IMR-90 (cell line): ENCODE results near the gene CACNA1I. TPM values are rescaled to one million over a fixed set of nuclear protein-coding genes. Genes with fewer than 3 reads are reported as not detected.

Experiments
- ATAC-seq: fragments of 200-7000 bp; cut with Tn5 transposase; 2 replicates; pipeline ENCODE4 v1.9.1; 2020; ENCODE audit warnings: low read depth, mild to moderate bottlenecking, moderate library complexity
- BruUV-seq: library from RNA; stranded (reverse); fragments of 400-500 nt; replicated peaks from 2 replicates; lab custom pipeline; 2021; lab: Mats Ljungman, UMichigan
- CTCF ChIA-PET: fragments of 300-600 bp; formaldehyde crosslinking; extraction: SDS; loops from one replicate; lab custom pipeline; 2021; ENCODE audit warnings: antibody characterized with exemption; lab: Yijun Ruan, JAX
- POLR2A ChIA-PET: fragments of 300-600 bp; sonication (Branson Sonifier 250); formaldehyde crosslinking; loops from one replicate; lab custom pipeline; 2022; ENCODE audit warnings: antibody characterized with exemption; ENCODE audit not compliant: unreplicated experiment; lab: Charles Lee
- DNase-seq: peaks from one replicate; pipeline ENCODE4 v3.0.0; 2013
- H2AFZ ChIP-seq: replicated peaks from 2 replicates; pipeline ENCODE3; 2013; ENCODE audit warnings: low read length, mild to moderate bottlenecking; ENCODE audit not compliant: poor library complexity
- H2AK5ac ChIP-seq: 2 replicates; pipeline ENCODE4 v1.6.1; 2013; ENCODE audit warnings: low read depth, low read length, inconsistent platforms
- H2AK9ac ChIP-seq: replicated peaks from 2 replicates; pipeline ENCODE3; 2013; ENCODE audit warnings: mild to moderate bottlenecking, low read depth, low read length, moderate library complexity; ENCODE audit not compliant: poor library complexity
- H2BK120ac ChIP-seq: 2 replicates; pipeline ENCODE4 v1.6.1; 2013; ENCODE audit warnings: low read depth, low read length, inconsistent platforms
- H2BK15ac ChIP-seq: 3 replicates; pipeline ENCODE4 v1.6.1; 2013; ENCODE audit warnings: low read depth, low read length, inconsistent platforms
- H2BK20ac ChIP-seq: 2 replicates; pipeline ENCODE4 v1.6.1; 2013; ENCODE audit warnings: low read depth, mild to moderate bottlenecking, inconsistent platforms, low read length, moderate library complexity
- H2BK5ac ChIP-seq: 2 replicates; pipeline ENCODE4 v1.6.1; 2013; ENCODE audit warnings: mild to moderate bottlenecking, low read depth, low read length, inconsistent platforms; ENCODE audit not compliant: poor library complexity, severe bottlenecking
- H3K14ac ChIP-seq: replicated peaks from 2 replicates; pipeline ENCODE4 v1.6.1; 2013; ENCODE audit warnings: low read depth, low read length, inconsistent platforms
- H3K18ac ChIP-seq: 2 replicates; pipeline ENCODE4 v1.6.1; 2013; ENCODE audit warnings: low read depth, low read length, control low read depth
- H3K23ac ChIP-seq: 2 replicates; pipeline ENCODE4 v1.6.1; 2013; ENCODE audit warnings: low read depth, low read length, inconsistent platforms
- H3K27ac ChIP-seq: 2 replicates; pipeline ENCODE4 v1.5.1; 2013; ENCODE audit warnings: mild to moderate bottlenecking, control low read depth, low read length; ENCODE audit not compliant: insufficient read depth
- H3K27me3 ChIP-seq: 2 replicates; pipeline ENCODE4 v1.6.1; 2013; ENCODE audit warnings: low read length; ENCODE audit not compliant: control insufficient read depth, insufficient read depth
- H3K36me3 ChIP-seq: 2 replicates; pipeline ENCODE4 v1.6.1; 2013; ENCODE audit warnings: low read length, mixed read lengths; ENCODE audit not compliant: control insufficient read depth, insufficient read depth
- H3K4ac ChIP-seq: 2 replicates; pipeline ENCODE4 v1.6.1; 2013; ENCODE audit warnings: low read depth, low read length, inconsistent platforms
- H3K4me1 ChIP-seq: 2 replicates; pipeline ENCODE4 v1.6.1; 2013; ENCODE audit warnings: low read length, mixed read lengths; ENCODE audit not compliant: control insufficient read depth, insufficient read depth
- H3K4me2 ChIP-seq: 2 replicates; pipeline ENCODE4 v1.6.1; 2013; ENCODE audit warnings: low read depth, mild to moderate bottlenecking, control low read depth, low read length, moderate library complexity
- H3K4me3 ChIP-seq: 2 replicates; pipeline ENCODE4 v1.5.1; 2013; ENCODE audit warnings: low read depth, mild to moderate bottlenecking, control low read depth, low read length, moderate library complexity; ENCODE audit not compliant: insufficient read depth
- H3K56ac ChIP-seq: 2 replicates; pipeline ENCODE4 v1.6.1; 2013; ENCODE audit warnings: low read length, inconsistent platforms; ENCODE audit not compliant: insufficient read depth; ENCODE audit errors: extremely low read depth
- H3K79me1 ChIP-seq, 2 experiments: 2 replicates each; pipeline ENCODE4 v1.6.1; 2013; ENCODE audit warnings: low read length in 2 of 2, inconsistent platforms in 1 of 2, low read depth in 1 of 2
- H3K9ac ChIP-seq: 2 replicates; pipeline ENCODE4 v1.6.1; 2013; ENCODE audit warnings: low read depth, low read length, control low read depth
- H3K9me1 ChIP-seq: 2 replicates; pipeline ENCODE4 v1.6.1; 2013; ENCODE audit warnings: low read length, inconsistent platforms; ENCODE audit not compliant: insufficient read depth
- H3K9me3 ChIP-seq: 2 replicates; pipeline ENCODE4 v1.6.1; 2013; ENCODE audit warnings: low read length; ENCODE audit not compliant: control insufficient read depth, insufficient read depth
- H4K20me1 ChIP-seq: 2 replicates; pipeline ENCODE4 v1.6.1; 2013; ENCODE audit warnings: low read length, inconsistent platforms; ENCODE audit not compliant: insufficient read depth
- H4K5ac ChIP-seq: 2 replicates; pipeline ENCODE4 v1.6.1; 2013; ENCODE audit warnings: mild to moderate bottlenecking, low read depth, low read length, control low read depth
- H4K8ac ChIP-seq, 2 experiments: 2 replicates each; pipeline ENCODE4 v1.6.1; 2013; ENCODE audit warnings: low read depth in 2 of 2, low read length in 2 of 2, control low read depth in 1 of 2, inconsistent platforms in 1 of 2
- H4K91ac ChIP-seq: 2 replicates; pipeline ENCODE4 v1.6.1; 2013; ENCODE audit warnings: low read depth, low read length, inconsistent platforms; ENCODE audit not compliant: insufficient read depth
- CHD1 ChIP-seq: IDR thresholded peaks from 2 replicates; pipeline ENCODE4 v1.6.1; 2012; ENCODE audit warnings: low read depth, low read length, improper control_type of control experiment
- MAFK ChIP-seq: IDR thresholded peaks from 2 replicates; pipeline ENCODE4 v1.6.1; 2012; ENCODE audit warnings: low read depth, low read length, improper control_type of control experiment
- MAZ ChIP-seq: IDR thresholded peaks from 2 replicates; pipeline ENCODE4 v1.6.1; 2012; ENCODE audit warnings: low read depth, mild to moderate bottlenecking, low read length, improper control_type of control experiment, moderate library complexity, borderline replicate concordance
- NFE2L2 ChIP-seq: fragments of 150-350 bp; IDR thresholded peaks from 2 replicates; pipeline ENCODE4 v1.6.1; 2016; ENCODE audit warnings: low read depth, mild to moderate bottlenecking, low read length
- RCOR1 ChIP-seq: IDR thresholded peaks from 2 replicates; pipeline ENCODE4 v1.6.1; 2012; ENCODE audit warnings: mild to moderate bottlenecking, low read length, improper control_type of control experiment; ENCODE audit not compliant: insufficient replicate concordance
- WGBS, 2 experiments: methylation state at CpG; one replicate each; pipeline versions ENCODE4 v1.1.5 to v1.1.7; 2013; ENCODE audit warnings: missing lambda C conversion rate in 2 of 2; ENCODE audit not compliant: insufficient read length in 1 of 2; ENCODE audit errors: extremely low coverage in 2 of 2; 5-methylcytosine and 5-hydroxymethylcytosine counted together
- dilution Hi-C: fragments of 300-500 bp; cut with HindIII; formaldehyde crosslinking; loops from one replicate; pipeline ENCODE4 v1.14.3; 2018; ENCODE audit warnings: low sequenced_read_pairs; ENCODE audit not compliant: unreplicated experiment
- in situ Hi-C: fragments of 300-500 bp; cut with MboI; formaldehyde crosslinking; loops from 3 replicates; pipeline ENCODE4 v1.14.3; 2019; ENCODE audit warnings: low sequenced_read_pairs, inconsistent platforms, mixed read lengths
- intact Hi-C: fragments of 100-400 bp; cut with micrococcal nuclease; formaldehyde crosslinking; loops from 2 replicates; pipeline ENCODE4 v1.10.0; 2022
- polyA plus RNA-seq, 3 experiments: library from polyadenylated mRNA; depleted of rRNA; stranded (reverse); fragments of >200 nt; gene quantifications; 2 replicates each; pipeline ENCODE4 v1.2.3, GENCODE V29; 2012; ENCODE audit warnings: low replicate concordance in 1 of 3
- total RNA-seq: library from RNA; depleted of rRNA; stranded (reverse); fragments of >200 nt; gene quantifications from 2 replicates; pipeline ENCODE4 v1.2.3, GENCODE V29; 2012

The CACNA1I gene
- total and polyA plus RNA-seq, 2 of the 4 experiments (the other 2 are of a cell fraction) = under 0.01 to 0.02 TPM

GRCh38 chr22:39731881-39732555 is 161.5 kb downstream of the CACNA1I start:
- H4K8ac ChIP-seq = no peak overlapping the region
- H3K79me1 ChIP-seq = no peaks in the 10 kb centered on the region
- H2BK120ac ChIP-seq = no peak overlapping the region
- H3K4ac ChIP-seq = no peak overlapping the region
- no peak overlapping the region for H2BK5ac ChIP-seq
- H3K18ac ChIP-seq = no peak overlapping the region
- ChIA-PET POLR2A (no interaction called here), CTCF (no interaction called here)
- no peak overlapping the region for H2AFZ ChIP-seq
- no peak overlapping the region for H3K4me2 ChIP-seq
- no peak overlapping the region for H3K14ac ChIP-seq
- intact Hi-C loops (no loop called here), in situ Hi-C loops (no loop called here), dilution Hi-C loops (no loop called here)
- H4K20me1 ChIP-seq = no peaks in the 10 kb centered on the region
- no peak overlapping the region for H3K23ac ChIP-seq
- H3K4me3 ChIP-seq = no peak overlapping the region
- no peaks in the 10 kb centered on the region for H3K4me1 ChIP-seq
- H4K5ac ChIP-seq = no peak overlapping the region
- no peak overlapping the region for H3K56ac ChIP-seq
- H3K36me3 ChIP-seq = no peaks in the 10 kb centered on the region
- no peak overlapping the region for H2AK9ac ChIP-seq
- H2BK20ac ChIP-seq = no peak overlapping the region
- H3K9me3 ChIP-seq = no peaks in the 10 kb centered on the region
- no peak overlapping the region for H4K91ac ChIP-seq
- no peak for TF ChIP-seq RCOR1
- TF ChIP-seq NFE2L2 = no peak
- no peak for TF ChIP-seq MAZ
- no peak for TF ChIP-seq MAFK
- TF ChIP-seq CHD1 = no peak
- ATAC-seq (no peak), DNase-seq (no peak)
- H2BK15ac ChIP-seq = no peak overlapping the region
- H3K9ac ChIP-seq = no peak overlapping the region
- BruUV-seq = no TSS peak
- 59% methylated on average over 8 of the region's 12 CpGs; no CpG with 5 or more reads in 1 of the 2 experiments for WGBS, 2 experiments
- H2AK5ac ChIP-seq = no peak overlapping the region
- peaks cover 39% of the 10 kb centered on the region for H3K27me3 ChIP-seq
- H3K9me1 ChIP-seq = no peaks in the 10 kb centered on the region
- H3K27ac ChIP-seq = no peak overlapping the region
